Jurkat, Clone E6-1 (cell line): ENCODE data around the gene ATXN7L1.

ENCODE experiments used
- DNase-seq: peaks from one replicate; pipeline ENCODE4 v3.0.0-alpha.2; 2011; ENCODE audit warnings: low read depth, low spot score
- H3K4me3 ChIP-seq: 2 replicates; pipeline ENCODE4 v1.5.1; 2011; ENCODE audit warnings: mild to moderate bottlenecking, low read length, control low read depth, moderate library complexity

Gene ATXN7L1

DNA sequence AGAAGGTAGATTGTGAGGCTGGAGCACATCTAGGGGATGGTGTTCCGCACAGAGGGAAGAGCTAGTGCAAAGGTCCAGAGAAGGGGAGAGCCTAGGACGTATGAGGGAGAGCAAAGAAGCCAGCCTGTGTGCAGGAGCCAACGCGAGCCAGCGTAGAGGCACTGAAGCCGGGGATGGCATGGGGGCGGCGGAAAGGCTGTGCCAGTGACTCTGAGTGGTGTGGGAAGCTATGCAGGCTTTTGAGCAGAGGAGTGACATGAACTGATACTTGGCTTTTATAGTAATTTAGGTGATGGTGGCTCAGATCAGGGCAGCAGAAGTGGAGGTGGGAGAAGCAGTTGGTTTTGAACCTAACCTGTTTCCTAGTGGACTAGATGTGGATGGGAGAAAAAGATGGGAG is 65.8 kb downstream of the ATXN7L1 start:
- DNase-seq, result no peak
- H3K4me3 ChIP-seq, result no peak overlapping the region

DNA sequence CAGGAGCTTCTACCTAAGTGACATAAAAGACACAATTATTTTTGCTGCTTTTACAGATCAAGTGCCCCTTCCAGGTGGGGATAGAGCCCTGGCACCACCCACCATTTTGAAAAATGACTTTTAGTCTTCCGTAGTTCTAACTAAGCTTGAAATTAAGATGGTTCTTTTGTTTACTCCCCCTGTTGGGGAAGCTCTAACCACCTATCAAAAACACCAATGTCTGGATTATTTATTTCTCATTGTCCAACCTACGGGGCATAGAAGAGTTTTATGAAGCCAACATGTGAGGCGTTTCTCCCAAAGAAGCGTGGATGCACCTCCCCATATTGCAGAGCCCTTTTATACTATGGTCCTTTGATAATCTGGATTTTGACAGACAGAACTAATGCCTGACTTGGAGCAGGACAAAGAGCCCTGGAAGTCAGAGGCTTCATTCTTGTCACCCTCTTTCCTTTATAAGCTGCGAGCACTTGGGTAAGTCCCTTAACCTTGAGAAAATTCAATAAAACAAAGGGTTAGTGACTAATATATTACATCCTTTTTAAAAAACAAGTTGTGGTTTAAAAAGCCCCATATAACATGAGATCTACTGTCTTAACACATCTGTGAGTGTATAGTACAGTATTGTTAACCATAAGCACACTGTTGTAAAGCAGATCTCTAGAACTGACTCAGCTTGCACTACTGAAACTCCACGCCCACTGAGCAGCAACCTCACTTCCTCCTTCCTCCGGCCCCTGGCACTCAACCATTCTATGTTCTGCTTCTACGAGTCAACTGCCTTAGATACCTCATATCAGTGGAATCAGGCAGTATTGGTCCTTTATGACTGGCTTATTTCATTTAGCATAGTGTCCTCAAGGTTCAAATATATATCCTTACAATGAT is 67.5 kb downstream of the ATXN7L1 start:
- no peak overlapping the region for H3K4me3 ChIP-seq
- DNase-seq, result peak; percentile 9

DNA sequence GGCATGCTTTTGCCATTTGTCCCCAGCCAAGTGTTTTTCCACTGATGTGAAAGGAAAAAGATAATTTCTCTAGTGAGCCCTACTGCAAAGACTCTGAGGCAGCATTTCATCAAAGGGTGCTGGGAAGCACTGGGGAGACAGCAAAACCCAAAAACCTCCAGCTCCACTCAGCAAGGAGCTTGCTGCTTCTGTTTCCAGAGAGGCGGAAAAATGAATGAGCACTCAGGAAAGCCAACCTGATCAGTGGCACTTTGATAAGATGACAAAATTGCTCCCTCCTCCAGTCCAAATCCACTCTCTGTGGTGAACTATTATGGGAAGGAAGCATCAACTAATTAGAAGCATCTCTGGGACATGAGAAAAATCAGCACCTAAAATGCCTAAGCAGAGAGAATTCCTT is 68.2 kb downstream of the ATXN7L1 start:
- no peak for DNase-seq
- no peak overlapping the region for H3K4me3 ChIP-seq

DNA sequence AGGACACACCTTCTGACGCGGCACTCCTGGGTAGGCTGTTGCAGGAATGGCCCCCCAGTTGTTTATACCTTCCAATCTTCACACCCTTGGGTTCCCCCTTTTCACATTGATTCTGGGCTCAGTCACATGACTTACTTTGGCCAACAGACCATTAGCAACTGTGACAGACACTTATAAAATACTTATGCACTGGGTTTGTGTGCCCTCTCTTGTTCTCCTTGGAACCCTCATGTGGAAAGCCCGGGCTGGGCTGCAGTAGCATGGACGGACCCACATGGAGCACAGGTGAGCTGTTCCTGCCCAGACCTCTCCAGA is 69.0 kb downstream of the ATXN7L1 start:
- H3K4me3 ChIP-seq, result no peak overlapping the region
- DNase-seq, result no peak

DNA sequence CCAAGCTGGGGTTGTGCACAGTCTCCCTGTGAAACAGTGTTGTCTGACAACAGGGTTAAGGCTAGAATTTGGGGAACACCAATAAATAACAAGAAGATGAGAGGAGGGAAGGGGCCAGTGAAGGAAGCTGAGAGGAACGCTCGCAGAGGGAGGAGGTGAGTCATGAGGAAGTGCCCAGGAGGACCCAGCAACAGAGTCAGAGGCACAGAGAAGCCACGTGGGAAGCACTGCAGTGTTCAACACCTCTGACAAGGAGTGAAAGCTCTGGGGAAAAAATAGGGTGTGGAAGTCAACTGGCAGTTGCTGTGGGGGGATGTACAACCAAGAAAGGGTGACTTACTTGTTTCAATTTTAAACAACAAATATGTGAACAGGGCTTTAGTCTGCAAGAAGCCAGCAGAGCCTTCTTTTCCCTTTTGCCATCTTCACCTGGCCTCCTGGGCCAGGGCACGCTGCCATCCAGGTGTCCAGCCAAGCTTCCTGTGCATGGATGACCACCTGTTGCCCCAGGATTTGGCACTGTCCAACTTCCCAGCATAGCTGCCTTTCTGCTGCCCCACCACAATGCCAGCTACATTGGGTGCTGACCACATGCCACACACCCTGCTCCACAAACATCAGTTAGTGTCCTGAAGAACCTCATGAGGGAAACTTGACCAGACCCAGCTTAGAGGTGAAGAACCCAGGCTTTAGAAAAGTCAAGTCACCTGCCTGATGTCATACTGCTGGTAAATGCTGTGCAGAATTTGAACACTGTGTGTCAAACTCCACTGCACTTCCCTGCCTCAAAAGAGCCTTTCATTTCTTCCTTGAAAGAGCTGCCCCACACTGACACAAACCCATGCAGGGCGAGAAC is 69.6 kb downstream of the ATXN7L1 start:
- DNase-seq, result no peak
- no peak overlapping the region for H3K4me3 ChIP-seq

DNA sequence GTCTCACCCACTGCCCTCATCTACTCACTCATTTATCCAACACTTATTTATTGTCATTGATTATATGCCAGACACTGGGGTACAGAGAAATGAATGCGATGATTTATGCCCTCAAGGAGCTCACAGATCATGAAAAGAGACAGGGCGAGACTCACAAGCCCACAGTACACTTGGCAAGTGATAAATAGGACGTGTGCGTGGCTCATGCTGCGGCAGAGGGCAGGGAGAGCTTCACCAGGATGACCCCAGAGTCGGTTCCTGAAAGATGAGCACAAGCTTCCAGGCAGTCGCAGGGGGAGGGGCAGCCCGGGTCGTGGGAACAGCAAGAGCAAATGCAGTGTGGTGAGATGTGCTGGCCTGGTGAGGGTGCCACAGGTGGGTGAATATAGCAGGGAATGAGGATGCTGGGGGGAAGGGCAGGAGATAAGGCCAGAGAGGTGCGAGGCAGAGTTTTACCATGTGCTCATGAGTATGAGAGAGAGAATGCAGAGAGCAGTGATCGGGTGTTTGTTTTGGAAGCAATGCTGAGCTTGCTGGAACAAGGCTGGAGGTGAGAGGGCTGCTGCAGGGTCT is 70.9 kb downstream of the ATXN7L1 start:
- H3K4me3 ChIP-seq, result no peak overlapping the region
- DNase-seq, result no peak

DNA sequence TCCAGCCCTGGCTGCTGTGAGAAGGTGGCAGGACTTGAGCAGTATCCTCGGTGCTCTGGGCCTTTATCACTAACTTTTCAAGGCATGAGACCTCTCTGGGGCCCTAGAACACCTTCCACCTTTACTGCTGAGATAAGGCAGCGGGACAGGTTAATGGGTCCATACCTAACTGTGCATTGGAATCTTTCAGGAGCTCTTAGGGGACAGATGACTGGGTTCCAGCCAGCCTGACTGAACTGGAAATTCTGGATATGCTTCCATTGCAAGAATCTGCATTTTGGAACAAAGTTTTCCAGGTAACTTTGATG is 73.0 kb downstream of the ATXN7L1 start:
- H3K4me3 ChIP-seq, result no peak overlapping the region
- DNase-seq, result no peak

DNA sequence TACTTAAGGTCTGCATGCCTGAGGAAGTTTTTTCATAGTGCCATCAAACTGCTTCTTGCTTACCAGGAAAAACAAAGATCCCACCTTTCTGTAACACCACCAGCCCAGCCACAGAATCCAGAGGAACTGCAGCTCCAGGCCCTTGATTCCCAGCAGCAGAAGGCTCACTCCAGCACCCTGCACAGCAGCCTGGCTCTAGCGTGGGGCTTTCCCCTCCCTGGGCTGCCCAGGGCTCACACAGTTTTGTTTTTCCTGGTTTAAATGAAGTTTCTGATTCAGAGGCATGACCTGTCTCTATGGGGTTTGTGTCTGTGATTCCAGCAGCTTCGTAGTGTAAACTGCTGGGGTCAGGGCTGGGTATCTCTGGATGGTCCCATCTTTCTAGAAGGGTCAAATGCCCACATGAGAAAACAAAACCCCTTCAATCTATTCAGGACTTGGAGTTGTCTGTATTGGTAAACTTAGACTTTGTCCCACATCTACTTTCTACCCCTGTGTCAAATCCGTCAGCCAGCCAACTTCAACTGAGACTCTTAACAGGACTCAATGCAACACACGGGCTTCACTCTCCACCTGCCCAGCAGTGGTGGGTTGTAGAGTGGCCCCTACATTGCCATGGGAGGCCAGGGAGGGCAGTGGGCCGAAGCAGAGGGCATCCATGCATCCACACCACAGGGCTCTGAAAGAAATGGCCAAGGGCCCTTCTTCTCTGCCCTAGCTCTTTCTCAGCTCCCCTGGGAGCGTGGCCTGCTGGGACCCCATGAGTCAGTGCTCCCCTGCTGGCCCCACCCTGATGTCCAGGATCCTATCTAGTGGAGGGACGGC is 73.6 kb downstream of the ATXN7L1 start:
- DNase-seq, result no peak
- no peak overlapping the region for H3K4me3 ChIP-seq

DNA sequence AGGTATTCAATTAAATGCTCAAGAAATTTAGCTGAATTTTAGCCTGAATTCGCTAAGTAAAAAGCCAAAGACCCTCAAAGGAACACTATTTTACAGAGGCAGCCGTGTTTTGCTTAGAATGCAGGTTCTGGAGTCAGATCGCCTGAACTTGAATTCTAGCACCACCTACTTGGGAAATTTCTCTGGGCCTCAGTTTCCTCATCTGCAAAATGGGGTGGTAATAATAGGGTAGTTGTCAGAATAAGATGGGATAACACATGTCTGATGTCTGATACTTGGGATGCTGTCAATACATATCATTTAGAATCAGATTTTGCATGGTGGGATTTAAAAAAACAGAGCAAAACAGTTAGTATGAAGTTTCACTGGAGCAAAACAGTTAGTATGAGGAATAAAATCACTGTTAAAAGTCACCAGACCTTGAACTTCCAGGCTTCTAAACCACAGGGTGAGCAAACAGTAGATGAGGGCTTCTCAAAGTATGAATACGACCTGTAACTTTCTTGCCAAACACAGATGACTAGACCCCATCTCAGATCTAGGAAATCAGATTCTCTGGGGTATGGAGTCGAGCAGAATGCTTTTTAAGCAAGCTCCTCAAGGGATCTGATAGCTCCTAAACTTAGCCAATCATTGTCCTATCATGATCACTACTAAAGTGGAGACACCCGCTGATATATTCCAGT is 75.4 kb downstream of the ATXN7L1 start:
- H3K4me3 ChIP-seq, result no peak overlapping the region

DNA sequence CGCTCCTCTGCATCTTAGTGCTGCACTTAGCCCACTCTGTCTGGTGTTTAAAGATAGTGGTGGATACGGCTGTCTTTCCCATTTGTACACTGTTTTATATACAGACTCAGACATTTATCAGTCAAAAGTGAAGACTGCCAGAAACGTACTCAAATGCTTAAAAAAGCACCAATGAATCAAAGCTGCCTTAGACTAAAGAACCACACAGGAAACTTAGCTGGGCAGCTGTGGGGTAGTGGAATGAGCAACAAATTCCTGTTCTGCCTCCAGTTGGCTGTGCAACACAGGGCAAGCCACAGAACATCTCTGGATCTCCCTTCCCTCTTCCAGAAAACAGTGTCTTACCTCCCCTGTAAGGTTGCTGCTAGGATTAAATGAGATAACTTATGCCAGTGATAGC is 76.0 kb downstream of the ATXN7L1 start:
- DNase-seq, result no peak
- H3K4me3 ChIP-seq, result no peak overlapping the region

More for the DNA sequence above, 75.4 kb downstream of the ATXN7L1 start:
- DNase-seq, result no peak

DNA sequence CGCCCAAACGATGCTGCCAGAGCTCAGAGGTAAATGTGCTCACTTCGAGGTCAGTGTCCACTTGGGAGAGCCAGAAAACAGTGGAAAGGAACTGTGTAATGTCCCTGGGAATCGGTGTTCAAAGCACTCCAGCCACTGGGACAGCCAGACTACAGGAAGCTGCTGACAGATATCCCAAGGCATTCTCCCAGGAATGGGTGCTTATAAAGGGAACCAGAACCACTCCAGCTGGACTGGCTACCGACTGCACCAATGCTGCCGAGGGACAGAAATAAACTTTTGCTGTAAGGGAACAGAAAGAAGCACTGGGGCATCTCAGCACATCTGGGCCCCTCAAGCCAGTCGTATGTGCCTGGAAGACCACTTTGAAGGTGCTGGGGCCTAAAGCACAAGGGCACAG is 76.7 kb downstream of the ATXN7L1 start:
- no peak for DNase-seq

DNA sequence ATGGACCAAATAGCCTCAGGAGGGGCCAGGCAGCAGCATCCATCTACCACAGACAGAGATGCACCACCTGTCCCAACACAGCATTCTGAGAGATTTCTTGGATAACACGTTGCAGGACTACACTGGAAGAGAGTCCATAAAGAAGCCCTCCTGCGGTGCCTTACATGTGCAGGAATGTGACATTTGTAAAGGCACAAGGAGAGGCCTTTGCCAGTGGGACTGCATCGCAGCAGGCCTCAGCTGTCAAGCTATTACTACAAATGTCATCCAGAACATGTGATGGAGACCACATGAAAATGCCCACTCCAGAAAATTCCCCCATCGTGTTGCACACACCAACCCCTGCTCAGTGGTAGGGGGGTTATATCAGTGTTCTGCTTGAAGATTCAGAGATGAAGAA is 77.4 kb downstream of the ATXN7L1 start:
- DNase-seq, result no peak
- no peak overlapping the region for H3K4me3 ChIP-seq

More for the DNA sequence above, 76.7 kb downstream of the ATXN7L1 start:
- no peak overlapping the region for H3K4me3 ChIP-seq

DNA sequence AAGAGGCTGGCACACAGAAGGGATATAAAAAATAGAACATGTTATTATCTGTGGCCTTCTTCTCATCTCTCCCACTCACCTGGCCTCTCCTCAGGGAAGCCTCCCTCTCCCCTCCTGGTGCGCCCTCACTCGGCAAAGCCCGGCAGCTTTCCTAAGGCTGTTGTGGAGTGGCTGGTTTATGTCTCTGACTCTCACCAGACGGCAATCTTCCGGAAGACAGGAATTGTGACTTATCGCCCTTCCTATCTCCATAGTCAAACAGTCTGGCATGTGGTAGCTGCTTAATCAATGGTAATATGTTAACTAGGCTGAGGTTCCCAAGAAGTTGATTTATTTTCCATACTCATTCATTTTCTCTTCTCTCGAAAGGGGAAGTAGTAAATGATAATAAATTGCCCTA is 78.7 kb downstream of the ATXN7L1 start:
- no peak overlapping the region for H3K4me3 ChIP-seq
- no peak for DNase-seq

DNA sequence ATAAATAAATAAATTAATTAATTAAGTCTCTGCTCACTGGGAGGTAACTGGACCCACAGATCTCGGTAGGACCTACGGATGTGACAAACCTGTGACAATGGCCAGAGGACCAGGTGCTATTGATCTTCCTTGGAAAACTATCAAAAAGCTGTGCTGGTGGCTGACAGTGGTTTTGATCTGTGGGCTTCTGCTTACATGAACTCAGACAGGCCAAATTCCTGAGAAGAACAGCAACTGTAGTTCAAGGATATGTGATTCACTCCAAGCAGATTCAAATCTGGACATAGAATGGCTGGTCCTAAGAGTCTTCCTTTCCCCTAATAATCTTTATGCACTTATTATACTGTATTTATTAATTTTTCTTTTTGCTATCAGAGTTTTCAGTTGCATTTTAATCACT is 80.0 kb downstream of the ATXN7L1 start:
- DNase-seq, result no peak
- no peak overlapping the region for H3K4me3 ChIP-seq

DNA sequence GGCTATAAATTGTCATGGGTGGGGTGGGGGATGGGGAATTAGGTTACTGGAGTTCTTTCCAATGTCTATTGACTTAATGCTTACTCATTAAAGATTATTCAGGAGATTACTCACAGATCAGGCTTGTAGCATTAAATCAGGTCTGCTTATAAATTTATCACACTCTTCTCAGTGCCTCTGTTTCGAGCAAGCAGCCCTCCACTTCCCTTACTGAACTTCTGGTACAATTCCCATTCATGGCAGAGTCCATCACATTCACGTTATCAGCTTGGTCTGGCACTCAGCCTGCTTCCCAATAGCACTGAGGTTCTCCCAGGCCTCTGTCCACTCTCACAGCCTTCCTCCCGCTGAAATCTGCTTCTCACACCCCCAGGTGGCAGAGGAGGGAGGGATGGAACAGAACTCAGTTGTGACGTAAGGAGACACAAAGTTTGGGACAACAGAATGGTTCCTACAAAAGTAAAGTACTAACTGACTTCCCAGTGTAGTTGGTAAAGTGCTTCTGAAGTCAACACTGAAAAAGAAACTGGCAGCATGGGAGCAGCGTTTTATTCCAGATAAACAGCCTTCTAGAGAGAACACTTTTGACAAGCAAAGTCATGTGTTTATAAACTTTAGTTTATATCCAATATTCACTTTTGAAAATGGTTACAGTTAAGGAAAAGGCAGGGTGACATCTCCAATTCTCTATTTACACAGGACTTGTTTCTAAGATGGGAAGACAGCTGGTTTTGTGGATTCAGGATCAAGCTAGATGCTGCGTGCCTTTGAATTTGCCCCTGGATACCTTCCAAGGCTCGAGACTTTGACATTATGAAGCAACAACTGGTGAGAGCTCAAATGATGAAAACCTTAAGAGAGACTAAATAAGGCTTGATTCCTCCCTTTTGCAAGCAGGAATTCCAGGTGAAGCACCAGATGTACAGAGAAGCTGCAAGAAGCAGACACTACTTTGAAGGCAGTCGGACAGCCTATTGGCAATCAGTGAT is 81.4 kb downstream of the ATXN7L1 start:
- DNase-seq, result no peak
- no peak overlapping the region for H3K4me3 ChIP-seq

DNA sequence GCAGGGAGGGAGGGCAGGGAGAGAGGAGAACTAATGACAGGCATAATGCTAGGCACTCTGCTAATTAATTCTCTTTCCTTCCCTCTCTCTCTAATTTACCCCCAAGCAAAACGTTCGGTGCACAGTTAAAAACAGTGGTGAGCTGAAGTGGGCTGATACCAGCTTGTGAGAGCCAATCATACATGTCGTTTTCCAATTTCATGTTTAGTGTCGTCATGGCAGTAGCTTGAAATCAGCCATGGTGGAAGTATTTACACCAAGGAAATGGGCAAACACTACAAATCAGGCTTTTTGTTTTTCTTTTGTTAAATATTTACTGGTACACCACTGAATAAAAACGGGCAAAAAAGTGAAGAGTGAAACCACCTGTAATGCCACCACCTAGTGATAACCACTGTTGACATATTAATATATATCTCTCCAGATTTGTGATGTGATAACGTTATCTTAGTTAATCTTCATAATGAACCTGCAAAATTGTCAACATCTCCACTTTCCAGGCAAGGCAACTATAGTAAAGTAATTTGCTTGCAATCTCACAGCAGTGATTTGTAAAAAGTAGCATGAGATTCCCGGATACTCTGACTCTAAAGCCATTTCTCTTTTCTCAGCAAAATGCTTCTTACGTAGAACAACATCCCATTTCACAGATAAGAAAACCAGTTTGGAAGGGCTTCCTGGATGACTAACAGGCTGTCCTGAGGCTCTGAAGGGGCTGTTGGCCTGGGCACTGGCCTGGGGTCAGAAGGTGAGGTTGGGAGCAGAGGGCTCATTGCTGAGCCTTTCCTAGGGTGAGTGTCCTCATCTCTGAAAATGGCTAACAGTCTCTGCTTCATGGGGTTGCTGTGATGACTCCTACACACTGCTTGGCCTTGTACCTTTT is 83.7 kb downstream of the ATXN7L1 start:
- H3K4me3 ChIP-seq, result no peak overlapping the region
- no peak for DNase-seq

DNA sequence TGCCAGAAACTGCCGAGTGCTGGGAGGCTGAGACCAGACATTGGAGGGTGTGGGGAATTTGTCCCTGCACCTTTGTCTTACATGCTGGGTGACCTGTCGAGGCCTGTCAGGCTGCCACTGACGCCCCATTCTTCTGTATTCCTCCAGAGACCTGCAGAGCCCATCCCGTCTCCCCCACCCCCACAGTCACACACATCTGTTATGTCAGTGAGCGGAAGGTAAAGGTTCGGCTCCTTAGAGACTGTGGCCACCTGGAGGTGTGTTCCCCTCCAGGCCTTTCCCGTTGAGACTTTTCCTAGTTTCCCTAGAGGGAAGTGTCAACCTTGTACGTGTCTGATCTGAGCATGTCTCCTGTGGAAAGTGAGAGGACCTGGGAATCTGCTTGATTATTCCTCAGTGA is 84.5 kb downstream of the ATXN7L1 start:
- no peak overlapping the region for H3K4me3 ChIP-seq
- no peak for DNase-seq
